HCT116 (cell line): ENCODE data around the gene TREM2. TPM values are rescaled to one million over a fixed set of nuclear protein-coding genes. Genes with fewer than 3 reads are reported as not detected.

Experiments used
- ATAC-seq: fragments of 200-7000 bp; cut with Tn5 transposase; 2 replicates; pipeline ENCODE4 v1.9.1; 2020; ENCODE audit warnings: mild to moderate bottlenecking, moderate library complexity
- BruUV-seq: library from RNA; stranded (reverse); fragments of 400-500 nt; replicated peaks from 2 replicates; lab custom pipeline; 2021; lab: Mats Ljungman, UMichigan
- CTCF ChIA-PET: fragments of 300-600 bp; sonication (Branson Sonifier 250); formaldehyde crosslinking; loops from one replicate; lab custom pipeline; 2021; ENCODE audit warnings: antibody characterized with exemption; lab: Charles Lee
- POLR2A ChIA-PET: fragments of 300-600, 350-600 bp; sonication (Branson Sonifier 250); formaldehyde crosslinking; loops from one replicate; lab custom pipeline; 2021; ENCODE audit warnings: antibody characterized with exemption; lab: Charles Lee
- RAD21 ChIA-PET, 2 experiments: fragments of 300-600 bp; sonication (Branson Sonifier 250); formaldehyde crosslinking; loops; one replicate each; lab custom pipeline; 2023; ENCODE audit warnings: low total read pairs in 2 of 2; ENCODE audit not compliant: uncharacterized antibody in 2 of 2, unreplicated experiment in 2 of 2, low non-redundant PET in 1 of 2; lab: Charles Lee
- DNase-seq: peaks from one replicate; pipeline ENCODE4 v3.0.0-alpha.2; 2010; ENCODE audit warnings: low read depth, low spot score
- H2AFZ ChIP-seq: fragments of 200-600 bp; shearing (Covaris generic), sonication (generic); 2 replicates; pipeline ENCODE4 v1.6.1; 2017; ENCODE audit warnings: low read depth, mixed run types, mixed read lengths, antibody characterized with exemption, low read length; ENCODE audit not compliant: poor library complexity, severe bottlenecking
- H3K27ac ChIP-seq: 2 replicates; pipeline ENCODE4 v1.5.1; 2012; ENCODE audit warnings: low read depth, low read length
- H3K27me3 ChIP-seq: fragments of 200-600 bp; sonication (generic); 2 replicates; pipeline ENCODE4 v1.6.1; 2016; ENCODE audit warnings: mixed run types, low read length, mixed read lengths; ENCODE audit not compliant: insufficient read depth
- H3K36me3 ChIP-seq, 2 experiments: fragments of 200-500 bp in 1 of 2; fragments of 200-600 bp in 1 of 2; sonication (Bioruptor generic) in 1 of 2; sonication (generic) in 1 of 2; 2 replicates each; pipeline versions ENCODE4 v1.5.1 to v1.6.1; 2014 to 2016; ENCODE audit warnings: low read length in 2 of 2, inconsistent platforms in 1 of 2, mixed read lengths in 1 of 2, mixed run types in 1 of 2; ENCODE audit not compliant: insufficient read depth in 2 of 2, control insufficient read depth in 1 of 2
- H3K4me1 ChIP-seq, 2 experiments: fragments of 200-600 bp in 1 of 2; sonication (generic) in 1 of 2; 2 replicates each; pipeline versions ENCODE4 v1.5.1 to v1.6.1; 2012 to 2017; ENCODE audit warnings: low read length in 2 of 2, inconsistent platforms in 1 of 2, mild to moderate bottlenecking in 1 of 2, mixed read lengths in 1 of 2, mixed run types in 1 of 2, moderate library complexity in 1 of 2; ENCODE audit not compliant: insufficient read depth in 2 of 2, control insufficient read depth in 1 of 2
- H3K4me2 ChIP-seq: fragments of 200-600 bp; sonication (generic); 2 replicates; pipeline ENCODE4 v1.6.1; 2017; ENCODE audit warnings: mixed run types, low read length, mixed read lengths
- H3K4me3 ChIP-seq, 2 experiments: fragments of 200-600 bp in 1 of 2; sonication (generic) in 1 of 2; replicated peaks in 1 of 2; 2 replicates each; pipeline ENCODE4 v1.5.1; 2011 to 2016; ENCODE audit warnings: low read length in 2 of 2, control low read depth in 1 of 2, low read depth in 1 of 2, mild to moderate bottlenecking in 1 of 2, mixed read lengths in 1 of 2, mixed run types in 1 of 2
- H3K79me2 ChIP-seq: fragments of 200-600 bp; sonication (generic); 2 replicates; pipeline ENCODE4 v1.6.1; 2017; ENCODE audit warnings: mild to moderate bottlenecking, mixed run types, low read length, moderate library complexity, mixed read lengths; ENCODE audit not compliant: insufficient read depth
- H3K9ac ChIP-seq: fragments of 200-600 bp; sonication (generic); 2 replicates; pipeline ENCODE4 v1.6.1; 2016; ENCODE audit warnings: low read length, mixed read lengths
- H3K9me2 ChIP-seq: fragments of 200-600 bp; sonication (generic), shearing (Covaris generic); 2 replicates; pipeline ENCODE4 v1.6.1; 2017; ENCODE audit warnings: mixed run types, mild to moderate bottlenecking, moderate library complexity; ENCODE audit not compliant: insufficient read depth
- H3K9me3 ChIP-seq, 2 experiments: fragments of 200-500 bp in 1 of 2; fragments of 200-600 bp in 1 of 2; sonication (Bioruptor generic) in 1 of 2; sonication (generic) in 1 of 2; 2 replicates each; pipeline ENCODE4 v1.6.1; 2014 to 2017; ENCODE audit warnings: low read length in 2 of 2, mixed read lengths in 2 of 2, inconsistent platforms in 1 of 2, low read depth in 1 of 2, mild to moderate bottlenecking in 1 of 2, mixed run types in 1 of 2, moderate library complexity in 1 of 2; ENCODE audit not compliant: control insufficient read depth in 1 of 2, insufficient read depth in 1 of 2
- H4K20me1 ChIP-seq: fragments of 200-600 bp; sonication (generic), shearing (Covaris generic); 2 replicates; pipeline ENCODE4 v1.6.1; 2017; ENCODE audit warnings: mixed run types, mild to moderate bottlenecking, moderate library complexity; ENCODE audit not compliant: insufficient read depth
- CBX3 ChIP-seq: IDR thresholded peaks from 2 replicates; pipeline ENCODE4 v1.6.1; 2012; ENCODE audit warnings: low read depth
- CTCF ChIP-seq, 3 experiments: fragments of 200-600 bp in 1 of 3; sonication (generic) in 1 of 3; IDR thresholded peaks in 2 of 3; conservative IDR thresholded peaks in 1 of 3; 2 replicates each; pipeline ENCODE4 v1.5.1; 2012 to 2017; ENCODE audit warnings: low read depth in 2 of 3, low read length in 2 of 3, antibody characterized with exemption in 1 of 3, borderline replicate concordance in 1 of 3, control low read depth in 1 of 3, mild to moderate bottlenecking in 1 of 3, mixed read lengths in 1 of 3, mixed run types in 1 of 3, moderate library complexity in 1 of 3; ENCODE audit not compliant: insufficient read depth in 1 of 3
- EZH2 ChIP-seq: fragments of 200-600 bp; sonication (generic); IDR thresholded peaks from 2 replicates; pipeline ENCODE4 v1.6.1; 2017; ENCODE audit warnings: antibody characterized with exemption, mixed run types
- POLR2AphosphoS5 ChIP-seq: IDR thresholded peaks from 2 replicates; pipeline ENCODE4 v1.6.1; 2011; ENCODE audit warnings: mild to moderate bottlenecking, low read depth, low read length, moderate library complexity
- RAD21 ChIP-seq: IDR thresholded peaks from 2 replicates; pipeline ENCODE4 v1.6.1; 2012; ENCODE audit warnings: low read depth, mild to moderate bottlenecking
- SIN3A ChIP-seq: IDR thresholded peaks from 2 replicates; pipeline ENCODE4 v1.6.1; 2012; ENCODE audit warnings: low read depth
- TCF7L2 ChIP-seq: IDR thresholded peaks from 2 replicates; pipeline ENCODE4 v1.7.0; 2011; ENCODE audit warnings: borderline replicate concordance, inconsistent platforms; ENCODE audit not compliant: insufficient read depth, insufficient read length; ENCODE audit errors: extremely low read depth
- intact Hi-C: fragments of 100-400 bp; cut with micrococcal nuclease; formaldehyde crosslinking; loops from 2 replicates; pipeline ENCODE4 v1.10.0; 2022
- total RNA-seq: library from RNA; stranded (reverse); gene quantifications from one replicate; pipeline ENCODE4 v1.2.1, GENCODE V29; 2021; ENCODE audit not compliant: unreplicated experiment
- TF ChIP-seq, protein P1 (sequence below): IDR thresholded peaks from 2 replicates; pipeline ENCODE4 v1.6.1; 2011; ENCODE audit warnings: mild to moderate bottlenecking, low read length, moderate library complexity; ENCODE audit not compliant: insufficient replicate concordance; ENCODE audit errors: extremely low read depth

The TREM2 gene
- total RNA-seq, 1 experiment from 2014 or later = not detected

- H2AFZ ChIP-seq = peak overlapping the region; percentile 10
- no peak overlapping the region for H3K9ac ChIP-seq
- H3K27me3 ChIP-seq = 0 out of 2 replicates have a peak, but pooled peaks cover under 1% of the 10 kb centered on the region
- DNase-seq = peak; percentile 59
- peak; percentile 99 for ATAC-seq
- H4K20me1 ChIP-seq = no peaks in the 10 kb centered on the region
- H3K27ac ChIP-seq = no peak overlapping the region
- no peaks in the 10 kb centered on the region for H3K79me2 ChIP-seq
- RAD21 ChIA-PET = interaction anchor here in 1 of 2 experiments (0.8 kb wide), 1 partner anchor 90 kb away, joined by 4 read pairs; no protein-coding TSS in a partner anchor
- peaks cover 0 to 4% of the 10 kb centered on the region in 2 experiments; a peak in 1 of 4 replicates for H3K4me1 ChIP-seq
- H3K4me2 ChIP-seq = no peak overlapping the region
- no peak overlapping the region for H3K4me3 ChIP-seq
- H3K9me3 ChIP-seq = no peaks in the 10 kb centered on the region
- no TSS peak for BruUV-seq
- TF ChIP-seq, protein P1, sequence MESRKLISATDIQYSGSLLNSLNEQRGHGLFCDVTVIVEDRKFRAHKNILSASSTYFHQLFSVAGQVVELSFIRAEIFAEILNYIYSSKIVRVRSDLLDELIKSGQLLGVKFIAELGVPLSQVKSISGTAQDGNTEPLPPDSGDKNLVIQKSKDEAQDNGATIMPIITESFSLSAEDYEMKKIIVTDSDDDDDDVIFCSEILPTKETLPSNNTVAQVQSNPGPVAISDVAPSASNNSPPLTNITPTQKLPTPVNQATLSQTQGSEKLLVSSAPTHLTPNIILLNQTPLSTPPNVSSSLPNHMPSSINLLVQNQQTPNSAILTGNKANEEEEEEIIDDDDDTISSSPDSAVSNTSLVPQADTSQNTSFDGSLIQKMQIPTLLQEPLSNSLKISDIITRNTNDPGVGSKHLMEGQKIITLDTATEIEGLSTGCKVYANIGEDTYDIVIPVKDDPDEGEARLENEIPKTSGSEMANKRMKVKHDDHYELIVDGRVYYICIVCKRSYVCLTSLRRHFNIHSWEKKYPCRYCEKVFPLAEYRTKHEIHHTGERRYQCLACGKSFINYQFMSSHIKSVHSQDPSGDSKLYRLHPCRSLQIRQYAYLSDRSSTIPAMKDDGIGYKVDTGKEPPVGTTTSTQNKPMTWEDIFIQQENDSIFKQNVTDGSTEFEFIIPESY = no peak
- TF ChIP-seq TCF7L2 (peak; percentile 29), CTCF (IDR thresholded peaks at IDR 0.05 in 2 of 3, conservative IDR thresholded peaks at IDR 0.05 in 1 of 3; ENCODE audit: borderline replicate concordance in 1 of 3, insufficient read depth in 1 of 3, low read depth in 2 of 3, low read length in 2 of 3) (peak; percentile 70 to 82 (median 77)), CBX3 (no peak), SIN3A (no peak), EZH2 (no peak), RAD21 (peak; percentile 67), POLR2AphosphoS5 (no peak)
- TF ChIP-seq, all 23 proteins: peak for 3
- ChIA-PET POLR2A (no interaction called here), CTCF (interaction anchor here (0.8 to 2.4 kb wide), 12 partner anchors 9 to 153 kb away, joined by 3 to 18 read pairs (median 6); partner anchors contain the start of genes NCR2, NFYA, OARD1 and TREML2)
- Histone ChIP-seq H3K9me2 (no peaks in the 10 kb centered on the region), H3K36me3 (no peaks in the 10 kb centered on the region)
- intact Hi-C loops = loop anchor here (1.0 kb wide), 1 partner anchor 90 kb away; no protein-coding TSS in a partner anchor
Measured at GRCh38 chr6:41182069-41183034, 19.4 kb upstream of the TREM2 start.
